HCT116 (cell line): ENCODE data around the gene TIAM1. TPM values are rescaled to one million over a fixed set of nuclear protein-coding genes. Genes with fewer than 3 reads are reported as not detected.

ENCODE experiments used
- ATAC-seq: fragments of 200-7000 bp; cut with Tn5 transposase; 2 replicates; pipeline ENCODE4 v1.9.1; 2020; ENCODE audit warnings: mild to moderate bottlenecking, moderate library complexity
- BruUV-seq: library from RNA; stranded (reverse); fragments of 400-500 nt; replicated peaks from 2 replicates; lab custom pipeline; 2021; lab: Mats Ljungman, UMichigan
- CTCF ChIA-PET: fragments of 300-600 bp; sonication (Branson Sonifier 250); formaldehyde crosslinking; loops from one replicate; lab custom pipeline; 2021; ENCODE audit warnings: antibody characterized with exemption; lab: Charles Lee
- POLR2A ChIA-PET: fragments of 300-600, 350-600 bp; sonication (Branson Sonifier 250); formaldehyde crosslinking; loops from one replicate; lab custom pipeline; 2021; ENCODE audit warnings: antibody characterized with exemption; lab: Charles Lee
- RAD21 ChIA-PET, 2 experiments: fragments of 300-600 bp; sonication (Branson Sonifier 250); formaldehyde crosslinking; loops; one replicate each; lab custom pipeline; 2023; ENCODE audit warnings: low total read pairs in 2 of 2; ENCODE audit not compliant: uncharacterized antibody in 2 of 2, unreplicated experiment in 2 of 2, low non-redundant PET in 1 of 2; lab: Charles Lee
- DNase-seq: peaks from one replicate; pipeline ENCODE4 v3.0.0-alpha.2; 2010; ENCODE audit warnings: low read depth, low spot score
- H2AFZ ChIP-seq: fragments of 200-600 bp; shearing (Covaris generic), sonication (generic); 2 replicates; pipeline ENCODE4 v1.6.1; 2017; ENCODE audit warnings: low read depth, mixed run types, mixed read lengths, antibody characterized with exemption, low read length; ENCODE audit not compliant: poor library complexity, severe bottlenecking
- H3K27ac ChIP-seq: 2 replicates; pipeline ENCODE4 v1.5.1; 2012; ENCODE audit warnings: low read depth, low read length
- H3K27me3 ChIP-seq: fragments of 200-600 bp; sonication (generic); 2 replicates; pipeline ENCODE4 v1.6.1; 2016; ENCODE audit warnings: mixed run types, low read length, mixed read lengths; ENCODE audit not compliant: insufficient read depth
- H3K36me3 ChIP-seq, 2 experiments: fragments of 200-500 bp in 1 of 2; fragments of 200-600 bp in 1 of 2; sonication (Bioruptor generic) in 1 of 2; sonication (generic) in 1 of 2; 2 replicates each; pipeline versions ENCODE4 v1.5.1 to v1.6.1; 2014 to 2016; ENCODE audit warnings: low read length in 2 of 2, inconsistent platforms in 1 of 2, mixed read lengths in 1 of 2, mixed run types in 1 of 2; ENCODE audit not compliant: insufficient read depth in 2 of 2, control insufficient read depth in 1 of 2
- H3K4me1 ChIP-seq, 2 experiments: fragments of 200-600 bp in 1 of 2; sonication (generic) in 1 of 2; 2 replicates each; pipeline versions ENCODE4 v1.5.1 to v1.6.1; 2012 to 2017; ENCODE audit warnings: low read length in 2 of 2, inconsistent platforms in 1 of 2, mild to moderate bottlenecking in 1 of 2, mixed read lengths in 1 of 2, mixed run types in 1 of 2, moderate library complexity in 1 of 2; ENCODE audit not compliant: insufficient read depth in 2 of 2, control insufficient read depth in 1 of 2
- H3K4me2 ChIP-seq: fragments of 200-600 bp; sonication (generic); 2 replicates; pipeline ENCODE4 v1.6.1; 2017; ENCODE audit warnings: mixed run types, low read length, mixed read lengths
- H3K4me3 ChIP-seq, 2 experiments: fragments of 200-600 bp in 1 of 2; sonication (generic) in 1 of 2; replicated peaks in 1 of 2; 2 replicates each; pipeline ENCODE4 v1.5.1; 2011 to 2016; ENCODE audit warnings: low read length in 2 of 2, control low read depth in 1 of 2, low read depth in 1 of 2, mild to moderate bottlenecking in 1 of 2, mixed read lengths in 1 of 2, mixed run types in 1 of 2
- H3K79me2 ChIP-seq: fragments of 200-600 bp; sonication (generic); 2 replicates; pipeline ENCODE4 v1.6.1; 2017; ENCODE audit warnings: mild to moderate bottlenecking, mixed run types, low read length, moderate library complexity, mixed read lengths; ENCODE audit not compliant: insufficient read depth
- H3K9ac ChIP-seq: fragments of 200-600 bp; sonication (generic); 2 replicates; pipeline ENCODE4 v1.6.1; 2016; ENCODE audit warnings: low read length, mixed read lengths
- H3K9me2 ChIP-seq: fragments of 200-600 bp; sonication (generic), shearing (Covaris generic); 2 replicates; pipeline ENCODE4 v1.6.1; 2017; ENCODE audit warnings: mixed run types, mild to moderate bottlenecking, moderate library complexity; ENCODE audit not compliant: insufficient read depth
- H3K9me3 ChIP-seq, 2 experiments: fragments of 200-500 bp in 1 of 2; fragments of 200-600 bp in 1 of 2; sonication (Bioruptor generic) in 1 of 2; sonication (generic) in 1 of 2; 2 replicates each; pipeline ENCODE4 v1.6.1; 2014 to 2017; ENCODE audit warnings: low read length in 2 of 2, mixed read lengths in 2 of 2, inconsistent platforms in 1 of 2, low read depth in 1 of 2, mild to moderate bottlenecking in 1 of 2, mixed run types in 1 of 2, moderate library complexity in 1 of 2; ENCODE audit not compliant: control insufficient read depth in 1 of 2, insufficient read depth in 1 of 2
- H4K20me1 ChIP-seq: fragments of 200-600 bp; sonication (generic), shearing (Covaris generic); 2 replicates; pipeline ENCODE4 v1.6.1; 2017; ENCODE audit warnings: mixed run types, mild to moderate bottlenecking, moderate library complexity; ENCODE audit not compliant: insufficient read depth
- CEBPB ChIP-seq: IDR thresholded peaks from 2 replicates; pipeline ENCODE4 v1.6.1; 2012; ENCODE audit warnings: low read depth
- CTCF ChIP-seq, 3 experiments: fragments of 200-600 bp in 1 of 3; sonication (generic) in 1 of 3; IDR thresholded peaks in 2 of 3; conservative IDR thresholded peaks in 1 of 3; 2 replicates each; pipeline ENCODE4 v1.5.1; 2012 to 2017; ENCODE audit warnings: low read depth in 2 of 3, low read length in 2 of 3, antibody characterized with exemption in 1 of 3, borderline replicate concordance in 1 of 3, control low read depth in 1 of 3, mild to moderate bottlenecking in 1 of 3, mixed read lengths in 1 of 3, mixed run types in 1 of 3, moderate library complexity in 1 of 3; ENCODE audit not compliant: insufficient read depth in 1 of 3
- EGR1 ChIP-seq: IDR thresholded peaks from 2 replicates; pipeline ENCODE4 v1.6.1; 2012; ENCODE audit warnings: low read depth
- ELF1 ChIP-seq: IDR thresholded peaks from 2 replicates; pipeline ENCODE4 v1.6.1; 2012; ENCODE audit warnings: low read depth, borderline replicate concordance
- EZH2 ChIP-seq: fragments of 200-600 bp; sonication (generic); IDR thresholded peaks from 2 replicates; pipeline ENCODE4 v1.6.1; 2017; ENCODE audit warnings: antibody characterized with exemption, mixed run types
- FOSL1 ChIP-seq: IDR thresholded peaks from 2 replicates; pipeline ENCODE4 v1.6.1; 2012; ENCODE audit warnings: low read depth
- JUND ChIP-seq: IDR thresholded peaks from 2 replicates; pipeline ENCODE4 v1.6.1; 2012
- MAX ChIP-seq: IDR thresholded peaks from 2 replicates; pipeline ENCODE4 v1.6.1; 2012
- RAD21 ChIP-seq: IDR thresholded peaks from 2 replicates; pipeline ENCODE4 v1.6.1; 2012; ENCODE audit warnings: low read depth, mild to moderate bottlenecking
- REST ChIP-seq: IDR thresholded peaks from 2 replicates; pipeline ENCODE4 v1.6.1; 2012; ENCODE audit warnings: low read depth
- SIN3A ChIP-seq: IDR thresholded peaks from 2 replicates; pipeline ENCODE4 v1.6.1; 2012; ENCODE audit warnings: low read depth
- SP1 ChIP-seq: IDR thresholded peaks from 2 replicates; pipeline ENCODE4 v1.6.1; 2012; ENCODE audit warnings: low read depth
- SRF ChIP-seq: IDR thresholded peaks from 2 replicates; pipeline ENCODE4 v1.6.1; 2012; ENCODE audit warnings: low read depth
- YY1 ChIP-seq: IDR thresholded peaks from 2 replicates; pipeline ENCODE4 v1.6.1; 2011; ENCODE audit warnings: low read length, low read depth, moderate library complexity, mild to moderate bottlenecking; ENCODE audit not compliant: insufficient replicate concordance; ENCODE audit errors: extremely low read depth
- ZBTB33 ChIP-seq: IDR thresholded peaks from 2 replicates; pipeline ENCODE4 v1.6.1; 2011; ENCODE audit warnings: mild to moderate bottlenecking, low read length, moderate library complexity; ENCODE audit not compliant: insufficient replicate concordance; ENCODE audit errors: extremely low read depth
- ZFX ChIP-seq: fragments of 450-650 bp; IDR thresholded peaks from 2 replicates; pipeline ENCODE4 v1.6.1; 2017
- ZNF274 ChIP-seq: fragments of 200-500 bp; sonication (Bioruptor generic); IDR thresholded peaks from 2 replicates; pipeline ENCODE4 v1.6.1; 2014; ENCODE audit warnings: mild to moderate bottlenecking, low read depth, low read length, inconsistent platforms
- intact Hi-C: fragments of 100-400 bp; cut with micrococcal nuclease; formaldehyde crosslinking; loops from 2 replicates; pipeline ENCODE4 v1.10.0; 2022
- total RNA-seq: library from RNA; stranded (reverse); gene quantifications from one replicate; pipeline ENCODE4 v1.2.1, GENCODE V29; 2021; ENCODE audit not compliant: unreplicated experiment

Gene TIAM1
- total RNA-seq, 1 experiment from 2014 or later, result 47.8 TPM

GRCh38 chr21:31193761-31194160, 150.3 kb downstream of the TIAM1 start:
- Histone ChIP-seq H3K36me3 (no peaks in the 10 kb centered on the region), H3K4me1 (peaks cover 2 to 3% of the 10 kb centered on the region in 2 experiments; a peak in 1 of 4 replicates), H2AFZ (no peak overlapping the region), H4K20me1 (no peaks in the 10 kb centered on the region), H3K9me2 (no peaks in the 10 kb centered on the region), H3K27me3 (no peaks in the 10 kb centered on the region), H3K4me2 (no peak overlapping the region), H3K4me3 (no peak overlapping the region), H3K27ac (no peak overlapping the region)
- no TSS peak for BruUV-seq
- ChIA-PET RAD21 (interaction anchor here in 1 of 2 experiments (1.9 kb wide), 1 partner anchor 387 kb away, joined by 5 read pairs; no protein-coding TSS in a partner anchor), POLR2A (no interaction called here), CTCF (no interaction called here)
- intact Hi-C loops, result no loop called here
- ATAC-seq, result no peak
- no peak for TF ChIP-seq SRF
- no peak for TF ChIP-seq ELF1
- no peak for TF ChIP-seq EZH2
- TF ChIP-seq SP1, result no peak
- no peak for TF ChIP-seq MAX
- no peak for TF ChIP-seq RAD21
- no peak for TF ChIP-seq CTCF (IDR thresholded peaks at IDR 0.05 in 2 of 3, conservative IDR thresholded peaks at IDR 0.05 in 1 of 3; ENCODE audit: borderline replicate concordance in 1 of 3, insufficient read depth in 1 of 3, low read depth in 2 of 3, low read length in 2 of 3)
- TF ChIP-seq ZBTB33, result no peak
- no peak for TF ChIP-seq JUND
- no peak for TF ChIP-seq SIN3A
- no peak for TF ChIP-seq ZFX
- no peak for TF ChIP-seq ZNF274
- TF ChIP-seq REST, result no peak
- no peak for TF ChIP-seq YY1
- no peak for TF ChIP-seq EGR1
- no peak for TF ChIP-seq FOSL1
- no peak for TF ChIP-seq CEBPB
- TF ChIP-seq, all 23 proteins: peak for 0
- DNase-seq, result no peak
- H3K79me2 ChIP-seq, result no peaks in the 10 kb centered on the region
- H3K9me3 ChIP-seq, result no peaks in the 10 kb centered on the region
- no peak overlapping the region for H3K9ac ChIP-seq
